ENCODE results near the gene TBC1D9B. TPM values are rescaled to one million over a fixed set of nuclear protein-coding genes. Genes with fewer than 3 reads are reported as not detected.

TBC1D9B gene
- polyA plus RNA-seq, 1 experiment, result 41.1 TPM

- no peaks in the 10 kb centered on the region for H3K27me3 ChIP-seq (ENCODE audit: control insufficient read depth, insufficient read depth, low read length)
- no peaks in the 10 kb centered on the region; the same call in 1 of the 2 replicates for H3K9me3 ChIP-seq (ENCODE audit: control insufficient read depth, insufficient read depth, low read length)
- ChIA-PET CTCF (no interaction called here), POLR2A (no interaction called here)
- TF ChIP-seq CTCF (IDR thresholded peaks at IDR 0.05; ENCODE audit: low read depth, low read length), result no peak
- DNase-seq (ENCODE audit: low read depth, low spot score), result no peak
- H3K27ac ChIP-seq (ENCODE audit: low read depth, low read length), result no peak overlapping the region
- no peak overlapping the region for H3K4me3 ChIP-seq (ENCODE audit: low read depth, low read length)
Measured at GRCh38 chr5:179875741-179876609, 31.7 kb downstream of the TBC1D9B start.

GRCh38 chr5:179874536-179875292 lies 33.0 kb downstream of the TBC1D9B start:
- no peak overlapping the region for H3K27ac ChIP-seq (ENCODE audit: low read depth, low read length)
- TF ChIP-seq CTCF (IDR thresholded peaks at IDR 0.05; ENCODE audit: low read depth, low read length), result no peak
- no peaks in the 10 kb centered on the region for H3K27me3 ChIP-seq (ENCODE audit: control insufficient read depth, insufficient read depth, low read length)
- ChIA-PET POLR2A (interaction anchor here (0.5 kb wide), 1 partner anchor 15 kb away, joined by 4 read pairs; no protein-coding TSS in a partner anchor), CTCF (no interaction called here)
- no peak for DNase-seq (ENCODE audit: low read depth, low spot score)
- H3K4me3 ChIP-seq (ENCODE audit: low read depth, low read length), result no peak overlapping the region
- H3K9me3 ChIP-seq (ENCODE audit: control insufficient read depth, insufficient read depth, low read length), result no peaks in the 10 kb centered on the region; the same call in 1 of the 2 replicates

- POLR2A ChIA-PET, result interaction anchor here (0.5 to 1.2 kb wide), 3 partner anchors 13 to 192 kb away, joined by 3 to 5 read pairs (median 4); no protein-coding TSS in a partner anchor
- DNase-seq (ENCODE audit: low read depth, low spot score), result no peak
- H3K27ac ChIP-seq (ENCODE audit: low read depth, low read length), result no peak overlapping the region
- H3K9me3 ChIP-seq (ENCODE audit: control insufficient read depth, insufficient read depth, low read length), result no peaks in the 10 kb centered on the region; the same call in 1 of the 2 replicates
- H3K27me3 ChIP-seq (ENCODE audit: control insufficient read depth, insufficient read depth, low read length), result no peaks in the 10 kb centered on the region
- TF ChIP-seq CTCF (IDR thresholded peaks at IDR 0.05; ENCODE audit: low read depth, low read length), result no peak
- H3K4me3 ChIP-seq (ENCODE audit: low read depth, low read length), result no peak overlapping the region
- CTCF ChIA-PET, result no interaction called here
Measured at GRCh38 chr5:179874136-179874535, 33.6 kb downstream of the TBC1D9B start.

GRCh38 chr5:179873588-179874110 lies 34.0 kb downstream of the TBC1D9B start:
- Histone ChIP-seq H3K27ac (ENCODE audit: low read depth, low read length) (no peak overlapping the region), H3K4me3 (ENCODE audit: low read depth, low read length) (no peak overlapping the region), H3K9me3 (ENCODE audit: control insufficient read depth, insufficient read depth, low read length) (no peaks in the 10 kb centered on the region; the same call in 1 of the 2 replicates), H3K27me3 (ENCODE audit: control insufficient read depth, insufficient read depth, low read length) (no peaks in the 10 kb centered on the region)
- ChIA-PET POLR2A (interaction anchor here (0.6 to 1.2 kb wide), 2 partner anchors 12 to 192 kb away, joined by 3 to 5 read pairs; no protein-coding TSS in a partner anchor), CTCF (interaction anchor here (1.2 kb wide), 1 partner anchor 35 kb away, joined by 4 read pairs; no protein-coding TSS in a partner anchor)
- no peak for DNase-seq (ENCODE audit: low read depth, low spot score)
- no peak for TF ChIP-seq CTCF (IDR thresholded peaks at IDR 0.05; ENCODE audit: low read depth, low read length)

All from AG04450 (cell line).